Right lobe of liver (tissue), 4 donors: ENCODE data around the gene PLCB2.

ENCODE experiments used
- CTCF ChIP-seq, 4 donors: fragments of 200-600 bp in 3 of 4; fragments of 450-650 bp in 1 of 4; IDR thresholded peaks; one replicate each; pipeline versions ENCODE4 v1.5.1 to v1.8.0; 2016 to 2022; ENCODE audit warnings: antibody characterized with exemption in 4 of 4, mild to moderate bottlenecking in 2 of 4
- POLR2A ChIP-seq: fragments of 450-650 bp; IDR thresholded peaks from one replicate; pipeline ENCODE4 v1.6.1; 2017; ENCODE audit warnings: antibody characterized with exemption, mild to moderate bottlenecking
- donor health status: DM: no; HTN: no; CAD: no.
- donor health status: DM: no; HTN: no; CAD: no.
- donor health status: DM: no; HTN: yes; CAD: no.

GRCh38 chr15:40331026-40331425, 23.3 kb upstream of the PLCB2 start:
- TF ChIP-seq CTCF (IDR thresholded peaks at IDR 0.05): no peak
- no peak for TF ChIP-seq POLR2A
